HEK293 (cell line): ENCODE results near the gene NEK2.

Source experiments
- CTCF ChIA-PET: fragments of 350-600 bp; formaldehyde crosslinking; extraction: SDS; loops from one replicate; lab custom pipeline; 2021; ENCODE audit warnings: antibody characterized with exemption; lab: Yijun Ruan, JAX
- POLR2A ChIA-PET: fragments of 300-600 bp; formaldehyde crosslinking; extraction: SDS; loops from one replicate; lab custom pipeline; 2020; ENCODE audit warnings: antibody characterized with exemption, inconsistent platforms; lab: Yijun Ruan, JAX
- H3K27ac ChIP-seq: fragments of 200-500 bp; sonication (Bioruptor generic); 2 replicates; pipeline ENCODE4 v1.5.1; 2014; ENCODE audit warnings: low read depth, low read length, control low read depth, inconsistent platforms; ENCODE audit errors: extremely low read depth
- H3K36me3 ChIP-seq, 2 experiments: fragments of 200-500 bp in 1 of 2; sonication (Bioruptor generic) in 1 of 2; 1 replicate in 1 of 2; 2 replicates in 1 of 2; pipeline ENCODE4 v1.5.1; 2014 to 2017; ENCODE audit warnings: inconsistent platforms in 2 of 2, low read length in 2 of 2; ENCODE audit not compliant: control insufficient read depth in 2 of 2, insufficient read depth in 1 of 2
- H3K4me1 ChIP-seq: fragments of 200-500 bp; sonication (Bioruptor generic); 2 replicates; pipeline ENCODE4 v1.5.1; 2014; ENCODE audit warnings: mild to moderate bottlenecking, low read length, inconsistent platforms; ENCODE audit not compliant: control insufficient read depth, insufficient read depth
- H3K4me3 ChIP-seq: 2 replicates; pipeline ENCODE4 v1.5.1; 2011; ENCODE audit warnings: low read depth, mild to moderate bottlenecking, control low read depth, low read length, moderate library complexity
- H3K9me3 ChIP-seq: fragments of 200-500 bp; sonication (Bioruptor generic); 2 replicates; pipeline ENCODE4 v1.5.1; 2014; ENCODE audit warnings: low read depth, low read length, inconsistent platforms; ENCODE audit not compliant: control insufficient read depth, insufficient read depth
- GLI2 ChIP-seq: fragments of 450-650 bp; formaldehyde crosslinking; IDR thresholded peaks from 2 replicates; pipeline ENCODE4; 2017; ENCODE audit warnings: missing biosample characterization, missing genetic modification characterization, low read depth, borderline replicate concordance
- MEIS1 ChIP-seq: sonication (generic); formaldehyde crosslinking; IDR thresholded peaks from 2 replicates; pipeline ENCODE4 v1.8.1; 2022; ENCODE audit warnings: missing genetic modification reagents, mild to moderate bottlenecking, borderline replicate concordance
- TCF7L2 ChIP-seq: IDR thresholded peaks from 2 replicates; pipeline ENCODE4 v1.6.1; 2011; ENCODE audit warnings: low read depth, mild to moderate bottlenecking, inconsistent platforms, low read length, moderate library complexity, borderline replicate concordance
- ZBTB44 ChIP-seq: fragments of 450-650 bp; IDR thresholded peaks from 2 replicates; pipeline ENCODE4 v1.5.1; 2018; ENCODE audit warnings: missing biosample characterization, mild to moderate bottlenecking, missing genetic modification characterization
- ZFP41 ChIP-seq: fragments of 450-650 bp; formaldehyde crosslinking; IDR thresholded peaks from 2 replicates; pipeline ENCODE4 v1.5.1; 2016; ENCODE audit warnings: missing biosample characterization, missing genetic modification characterization, borderline replicate concordance
- ZNF133 ChIP-seq: fragments of 450-650 bp; formaldehyde crosslinking; IDR thresholded peaks from 2 replicates; pipeline ENCODE4 v1.5.1; 2016; ENCODE audit warnings: missing biosample characterization, missing genetic modification characterization
- ZNF140 ChIP-seq: fragments of 450-650 bp; formaldehyde crosslinking; IDR thresholded peaks from 2 replicates; pipeline ENCODE4 v1.5.1; 2016; ENCODE audit warnings: missing biosample characterization, missing genetic modification characterization
- ZNF19 ChIP-seq: fragments of 450-650 bp; formaldehyde crosslinking; IDR thresholded peaks from 2 replicates; pipeline ENCODE4; 2016; ENCODE audit warnings: missing biosample characterization, missing genetic modification characterization, low read depth
- ZNF221 ChIP-seq: fragments of 450-650 bp; formaldehyde crosslinking; IDR thresholded peaks from 2 replicates; pipeline ENCODE4 v1.5.1; 2017; ENCODE audit warnings: missing biosample characterization, missing genetic modification characterization, borderline replicate concordance
- ZNF248 ChIP-seq: fragments of 450-650 bp; formaldehyde crosslinking; IDR thresholded peaks from 2 replicates; pipeline ENCODE4 v1.5.1; 2017; ENCODE audit warnings: missing biosample characterization, missing genetic modification characterization
- ZNF394 ChIP-seq: fragments of 450-650 bp; formaldehyde crosslinking; IDR thresholded peaks from 2 replicates; pipeline ENCODE4 v1.5.1; 2016; ENCODE audit warnings: missing biosample characterization, missing genetic modification characterization, mild to moderate bottlenecking, moderate library complexity, borderline replicate concordance
- ZNF510 ChIP-seq: fragments of 450-650 bp; formaldehyde crosslinking; IDR thresholded peaks from 2 replicates; pipeline ENCODE4 v1.5.1; 2018; ENCODE audit warnings: mild to moderate bottlenecking, missing genetic modification characterization, missing biosample characterization; ENCODE audit not compliant: insufficient replicate concordance
- ZNF555 ChIP-seq: fragments of 450-650 bp; formaldehyde crosslinking; conservative IDR thresholded peaks from 2 replicates; pipeline ENCODE4 v1.5.1; 2017; ENCODE audit warnings: missing biosample characterization, mild to moderate bottlenecking, missing genetic modification characterization, inconsistent platforms
- ZNF571 ChIP-seq: fragments of 450-650 bp; formaldehyde crosslinking; IDR thresholded peaks from 2 replicates; pipeline ENCODE4 v1.5.0; 2017; ENCODE audit warnings: missing biosample characterization, missing genetic modification characterization
- ZNF596 ChIP-seq: fragments of 450-650 bp; IDR thresholded peaks from 2 replicates; pipeline ENCODE4 v1.5.0; 2018; ENCODE audit warnings: missing biosample characterization, mild to moderate bottlenecking, missing genetic modification characterization, moderate library complexity
- ZNF610 ChIP-seq: fragments of 450-650 bp; formaldehyde crosslinking; IDR thresholded peaks from 2 replicates; pipeline ENCODE4 v1.5.1; 2016; ENCODE audit warnings: missing biosample characterization, missing genetic modification characterization, borderline replicate concordance
- ZNF623 ChIP-seq: fragments of 450-650 bp; formaldehyde crosslinking; IDR thresholded peaks from 2 replicates; pipeline ENCODE4 v1.5.1; 2016; ENCODE audit warnings: missing biosample characterization, missing genetic modification characterization
- ZNF654 ChIP-seq: fragments of 450-650 bp; formaldehyde crosslinking; IDR thresholded peaks from 2 replicates; pipeline ENCODE4 v1.5.1; 2016; ENCODE audit warnings: low read depth, missing biosample characterization, missing genetic modification characterization
- ZNF768 ChIP-seq: fragments of 450-650 bp; formaldehyde crosslinking; IDR thresholded peaks from 2 replicates; pipeline ENCODE4 v1.5.1; 2018; ENCODE audit warnings: missing biosample characterization, mild to moderate bottlenecking, missing genetic modification characterization
- ZNF776 ChIP-seq: fragments of 450-650 bp; formaldehyde crosslinking; IDR thresholded peaks from 2 replicates; pipeline ENCODE4 v1.5.0; 2017; ENCODE audit warnings: missing biosample characterization, missing genetic modification characterization, borderline replicate concordance
- ZNF830 ChIP-seq: fragments of 450-650 bp; IDR thresholded peaks from 2 replicates; pipeline ENCODE4 v1.5.0; 2018; ENCODE audit warnings: missing biosample characterization, missing genetic modification characterization, low read depth, mild to moderate bottlenecking, moderate library complexity
- TF ChIP-seq, protein P1 (sequence below): fragments of 450-650 bp; formaldehyde crosslinking; IDR thresholded peaks from 2 replicates; pipeline ENCODE4 v1.5.1; 2016; ENCODE audit warnings: missing biosample characterization, missing genetic modification characterization
- TF ChIP-seq, protein P2 (sequence below): fragments of 450-650 bp; formaldehyde crosslinking; IDR thresholded peaks from 2 replicates; pipeline ENCODE4 v1.5.1; 2016; ENCODE audit warnings: missing biosample characterization, missing genetic modification characterization

NEK2 gene

DNA sequence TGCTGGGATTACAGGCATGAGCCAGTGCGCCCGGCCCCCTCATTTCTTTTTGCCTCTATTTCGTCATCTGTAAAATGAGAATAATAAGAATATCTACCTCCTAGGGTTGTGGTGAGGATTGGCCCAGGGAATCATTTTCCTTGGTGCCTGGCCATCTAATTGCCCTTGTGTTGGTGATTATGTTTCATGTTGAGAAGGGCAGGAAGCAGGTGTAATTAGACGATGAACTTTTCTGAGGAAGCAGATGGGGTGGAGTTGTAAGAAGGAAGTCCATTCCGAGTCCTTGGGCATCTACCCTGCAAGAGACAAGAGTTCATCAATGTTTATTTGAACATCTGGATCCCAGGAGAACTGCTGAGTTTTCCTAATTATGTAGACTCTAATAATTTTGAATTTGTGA is 38.7 kb upstream of the NEK2 start:
- ChIA-PET CTCF (interaction anchor here (0.6 kb wide), 1 partner anchor 12 kb away, joined by 3 read pairs; no protein-coding TSS in a partner anchor), POLR2A (no interaction called here)

GRCh38 chr1:211713231-211713630 is 37.8 kb upstream of the NEK2 start:
- POLR2A ChIA-PET, result no interaction called here

More for the DNA sequence above, 38.7 kb upstream of the NEK2 start:
- Histone ChIP-seq H3K36me3 (no peaks in the 10 kb centered on the region), H3K4me1 (no peaks in the 10 kb centered on the region), H3K9me3 (no peaks in the 10 kb centered on the region), H3K4me3 (no peak overlapping the region), H3K27ac (no peak overlapping the region)
- TF ChIP-seq TCF7L2, result no peak
- TF ChIP-seq ZNF571 (tag by site-specific recombination), result no peak
- TF ChIP-seq, protein P1, sequence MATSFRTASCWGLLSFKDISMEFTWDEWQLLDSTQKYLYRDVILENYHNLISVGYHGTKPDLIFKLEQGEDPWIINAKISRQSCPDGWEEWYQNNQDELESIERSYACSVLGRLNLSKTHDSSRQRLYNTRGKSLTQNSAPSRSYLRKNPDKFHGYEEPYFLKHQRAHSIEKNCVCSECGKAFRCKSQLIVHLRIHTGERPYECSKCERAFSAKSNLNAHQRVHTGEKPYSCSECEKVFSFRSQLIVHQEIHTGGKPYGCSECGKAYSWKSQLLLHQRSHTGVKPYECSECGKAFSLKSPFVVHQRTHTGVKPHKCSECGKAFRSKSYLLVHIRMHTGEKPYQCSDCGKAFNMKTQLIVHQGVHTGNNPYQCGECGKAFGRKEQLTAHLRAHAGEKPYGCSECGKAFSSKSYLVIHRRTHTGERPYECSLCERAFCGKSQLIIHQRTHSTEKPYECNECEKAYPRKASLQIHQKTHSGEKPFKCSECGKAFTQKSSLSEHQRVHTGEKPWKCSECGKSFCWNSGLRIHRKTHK (tag by site-specific recombination), result no peak
- no peak for TF ChIP-seq ZNF768 (tag by site-specific recombination)
- no peak for TF ChIP-seq ZNF140 (tag by site-specific recombination)
- no peak for TF ChIP-seq MEIS1 (CRISPR knock-in tag)
- no peak for TF ChIP-seq ZNF654
- TF ChIP-seq ZNF623, result no peak
- no peak for TF ChIP-seq ZNF133
- no peak for TF ChIP-seq ZFP41 (tag by site-specific recombination)
- no peak for TF ChIP-seq ZNF510
- no peak for TF ChIP-seq ZNF394 (tag by site-specific recombination)
- TF ChIP-seq ZNF610 (tag by site-specific recombination), result no peak
- no peak for TF ChIP-seq ZNF555 (tag by site-specific recombination)
- no peak for TF ChIP-seq ZNF248 (tag by site-specific recombination)
- TF ChIP-seq ZNF776 (tag by site-specific recombination), result no peak
- TF ChIP-seq ZNF221 (tag by site-specific recombination), result no peak

More at GRCh38 chr1:211713231-211713630, 37.8 kb upstream of the NEK2 start:
- Histone ChIP-seq H3K4me1 (no peaks in the 10 kb centered on the region), H3K4me3 (no peak overlapping the region), H3K36me3 (no peaks in the 10 kb centered on the region), H3K27ac (no peak overlapping the region), H3K9me3 (no peaks in the 10 kb centered on the region)
- TF ChIP-seq GLI2 (tag by site-specific recombination), result no peak
- no peak for TF ChIP-seq ZNF830 (tag by site-specific recombination)
- TF ChIP-seq ZNF596 (tag by site-specific recombination), result no peak
- TF ChIP-seq, protein P2, sequence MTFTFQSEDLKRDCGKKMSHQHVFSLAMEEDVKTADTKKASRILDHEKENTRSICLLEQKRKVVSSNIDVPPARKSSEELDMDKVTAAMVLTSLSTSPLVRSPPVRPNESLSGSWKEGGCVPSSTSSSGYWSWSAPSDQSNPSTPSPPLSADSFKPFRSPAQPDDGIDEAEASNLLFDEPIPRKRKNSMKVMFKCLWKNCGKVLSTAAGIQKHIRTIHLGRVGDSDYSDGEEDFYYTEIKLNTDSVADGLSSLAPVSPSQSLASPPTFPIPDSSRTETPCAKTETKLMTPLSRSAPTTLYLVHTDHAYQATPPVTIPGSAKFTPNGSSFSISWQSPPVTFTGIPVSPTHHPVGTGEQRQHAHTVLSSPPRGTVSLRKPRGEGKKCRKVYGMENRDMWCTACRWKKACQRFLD (tag by site-specific recombination), result no peak
- TF ChIP-seq ZBTB44 (tag by site-specific recombination), result no peak
- TF ChIP-seq ZNF19, result no peak
- CTCF ChIA-PET, result interaction anchor here (1.1 kb wide), 1 partner anchor 14 kb away, joined by 6 read pairs; no protein-coding TSS in a partner anchor
